ENCODE measurements around the gene SLC23A1.
"Not testable (repeated sequence)": the region's sequence is repeated elsewhere in the genome, so short reads cannot be mapped to it uniquely, and the experiment has no call there.

SLC23A1 gene

GRCh38 chr5:139354186-139354585 is 28.9 kb downstream of the SLC23A1 start:
- no peak overlapping the region for H3K4me3 ChIP-seq (ENCODE audit: low read depth, low read length)
- TF ChIP-seq, protein P1, sequence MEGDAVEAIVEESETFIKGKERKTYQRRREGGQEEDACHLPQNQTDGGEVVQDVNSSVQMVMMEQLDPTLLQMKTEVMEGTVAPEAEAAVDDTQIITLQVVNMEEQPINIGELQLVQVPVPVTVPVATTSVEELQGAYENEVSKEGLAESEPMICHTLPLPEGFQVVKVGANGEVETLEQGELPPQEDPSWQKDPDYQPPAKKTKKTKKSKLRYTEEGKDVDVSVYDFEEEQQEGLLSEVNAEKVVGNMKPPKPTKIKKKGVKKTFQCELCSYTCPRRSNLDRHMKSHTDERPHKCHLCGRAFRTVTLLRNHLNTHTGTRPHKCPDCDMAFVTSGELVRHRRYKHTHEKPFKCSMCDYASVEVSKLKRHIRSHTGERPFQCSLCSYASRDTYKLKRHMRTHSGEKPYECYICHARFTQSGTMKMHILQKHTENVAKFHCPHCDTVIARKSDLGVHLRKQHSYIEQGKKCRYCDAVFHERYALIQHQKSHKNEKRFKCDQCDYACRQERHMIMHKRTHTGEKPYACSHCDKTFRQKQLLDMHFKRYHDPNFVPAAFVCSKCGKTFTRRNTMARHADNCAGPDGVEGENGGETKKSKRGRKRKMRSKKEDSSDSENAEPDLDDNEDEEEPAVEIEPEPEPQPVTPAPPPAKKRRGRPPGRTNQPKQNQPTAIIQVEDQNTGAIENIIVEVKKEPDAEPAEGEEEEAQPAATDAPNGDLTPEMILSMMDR (IDR thresholded peaks at IDR 0.05; ENCODE audit: low read depth, low read length, missing control alignments), result no peak
- no peak for DNase-seq (ENCODE audit: low read depth)

- not testable (repeated sequence) for H3K4me3 ChIP-seq (ENCODE audit: low read depth, low read length); DNase-seq (ENCODE audit: low read depth)
Observed at GRCh38 chr5:139347863-139348262, 35.2 kb downstream of the SLC23A1 start.

DNA sequence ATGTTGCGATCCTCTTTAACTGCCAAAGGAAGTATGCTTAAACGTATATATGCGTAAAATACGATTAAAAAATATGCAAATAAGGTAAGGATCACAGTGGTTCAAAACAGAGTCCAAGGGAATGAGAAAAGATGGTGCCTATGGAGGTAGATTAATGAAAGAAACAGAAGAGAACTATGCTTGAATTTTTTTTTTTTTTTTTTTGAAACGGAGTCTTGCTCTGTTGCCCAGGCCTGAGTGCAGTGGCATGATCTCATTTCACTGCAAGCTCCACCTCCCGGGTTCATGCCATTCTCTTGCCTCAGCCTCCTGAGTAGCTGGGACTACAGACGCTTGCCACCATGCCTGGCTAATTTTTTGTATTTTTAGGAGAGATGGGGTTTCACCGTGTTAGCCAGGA is 37.7 kb downstream of the SLC23A1 start:
- H3K4me3 ChIP-seq (ENCODE audit: low read depth, low read length); DNase-seq (ENCODE audit: low read depth): not testable (repeated sequence)

DNA sequence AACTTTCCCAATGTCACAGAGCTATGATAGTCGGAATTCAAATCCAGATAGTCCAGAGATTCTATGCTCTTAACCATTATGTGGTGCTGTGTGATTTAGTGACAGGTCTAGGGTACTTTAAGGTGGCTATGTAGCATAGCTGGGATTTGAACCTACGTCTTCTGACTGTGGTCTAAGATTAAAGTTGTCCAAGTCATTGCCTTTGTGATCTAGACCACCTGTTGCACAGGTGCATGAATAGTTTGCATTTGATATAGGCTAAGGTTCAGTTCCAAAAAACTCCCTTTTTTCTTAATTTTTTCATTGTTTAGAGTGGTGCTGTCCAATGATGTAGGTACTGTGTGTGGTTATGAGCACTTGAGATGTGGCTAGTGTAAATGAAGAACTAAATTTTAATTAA is 38.9 kb downstream of the SLC23A1 start:
- TF ChIP-seq, protein P1 (IDR thresholded peaks at IDR 0.05; ENCODE audit: low read depth, low read length, missing control alignments), result no peak
- H3K4me3 ChIP-seq (ENCODE audit: low read depth, low read length), result no peak overlapping the region
- DNase-seq (ENCODE audit: low read depth), result no peak

DNA sequence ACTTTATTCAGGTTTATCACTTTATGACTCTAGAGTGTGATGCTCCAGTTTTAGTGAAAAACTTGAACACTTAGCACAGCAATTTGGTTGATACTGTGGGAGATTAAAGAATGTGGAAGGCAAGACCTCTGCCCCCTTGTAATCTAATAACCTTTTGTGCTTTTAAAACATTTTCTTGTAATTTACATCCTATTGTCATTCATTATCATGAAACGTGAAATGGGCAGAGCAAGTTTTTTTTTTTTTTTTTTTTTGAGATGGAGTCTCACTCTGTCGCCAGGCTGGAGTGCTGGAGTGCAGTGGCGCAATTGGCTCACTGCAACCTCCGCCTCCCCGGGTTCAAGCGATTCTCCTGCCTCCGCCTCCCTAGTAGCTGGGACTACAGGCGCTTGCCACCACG is 39.6 kb downstream of the SLC23A1 start:
- peak overlapping the region; percentile 93; the same call in 1 of the 2 replicates for H3K4me3 ChIP-seq (ENCODE audit: low read depth, low read length)
- TF ChIP-seq, protein P1 (IDR thresholded peaks at IDR 0.05; ENCODE audit: low read depth, low read length, missing control alignments), result no peak
- no peak for DNase-seq (ENCODE audit: low read depth)

- DNase-seq (ENCODE audit: low read depth), result no peak
- TF ChIP-seq, protein P1 (IDR thresholded peaks at IDR 0.05; ENCODE audit: low read depth, low read length, missing control alignments), result no peak
- peak overlapping the region; percentile 93 for H3K4me3 ChIP-seq (ENCODE audit: low read depth, low read length)
Observed at GRCh38 chr5:139342423-139342723, 40.7 kb downstream of the SLC23A1 start.

- DNase-seq (ENCODE audit: low read depth), result peak; percentile 91
- TF ChIP-seq, protein P1 (IDR thresholded peaks at IDR 0.05; ENCODE audit: low read depth, low read length, missing control alignments), result peak; percentile 77
- H3K4me3 ChIP-seq (ENCODE audit: low read depth, low read length), result peak within 1 kb of the TSS; percentile 93
Observed at GRCh38 chr5:139341689-139342422, 41.2 kb downstream of the SLC23A1 start, which contains the start of gene PAIP2. Gene PAIP2, plus strand, starts transcription at chr5:139341854. Its CDS starts 21,931 bp downstream, at chr5:139363785.

- TF ChIP-seq, protein P1 (IDR thresholded peaks at IDR 0.05; ENCODE audit: low read depth, low read length, missing control alignments), result no peak
- H3K4me3 ChIP-seq (ENCODE audit: low read depth, low read length), result peak overlapping the region; percentile 93
- no peak for DNase-seq (ENCODE audit: low read depth)
Observed at GRCh38 chr5:139341187-139341688, 41.9 kb downstream of the SLC23A1 start.

Measured in GM12864 (cell line).